A172 (cell line): ENCODE results near the gene SPINK4. TPM values are rescaled to one million over a fixed set of nuclear protein-coding genes. Genes with fewer than 3 reads are reported as not detected.

Experiments used
- DNase-seq: peaks from one replicate; pipeline ENCODE4 v3.0.0-alpha.2; 2015; ENCODE audit warnings: low spot score
- total RNA-seq: library from RNA; depleted of rRNA; stranded (reverse); fragments of >200 nt; shearing (Covaris generic); gene quantifications from 2 replicates; pipeline ENCODE4 v1.2.3, GENCODE V29; 2014; rRNA removed

Gene SPINK4
- total RNA-seq, 1 experiment from 2014 or later, result not detected

DNA sequence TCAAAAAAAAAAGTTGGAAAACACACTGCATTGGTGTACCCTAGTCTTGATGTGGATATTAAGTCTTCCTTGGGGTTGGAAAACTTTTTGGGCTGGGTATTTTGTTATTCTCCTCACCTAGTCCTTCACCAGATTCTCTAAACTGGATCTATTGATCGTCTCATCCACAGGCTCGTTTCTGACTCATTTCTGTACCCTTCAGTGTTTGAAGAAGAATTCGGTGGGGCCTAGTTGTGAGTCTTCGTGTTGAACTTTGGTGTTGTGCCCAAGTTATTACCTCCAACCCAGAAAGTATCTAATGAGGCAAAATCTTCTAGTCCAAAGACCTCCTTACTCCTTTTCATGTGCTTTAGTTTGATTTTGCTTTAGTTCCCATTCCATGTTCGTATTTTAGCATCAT is 51.9 kb downstream of the SPINK4 start:
- no peak for DNase-seq

DNA sequence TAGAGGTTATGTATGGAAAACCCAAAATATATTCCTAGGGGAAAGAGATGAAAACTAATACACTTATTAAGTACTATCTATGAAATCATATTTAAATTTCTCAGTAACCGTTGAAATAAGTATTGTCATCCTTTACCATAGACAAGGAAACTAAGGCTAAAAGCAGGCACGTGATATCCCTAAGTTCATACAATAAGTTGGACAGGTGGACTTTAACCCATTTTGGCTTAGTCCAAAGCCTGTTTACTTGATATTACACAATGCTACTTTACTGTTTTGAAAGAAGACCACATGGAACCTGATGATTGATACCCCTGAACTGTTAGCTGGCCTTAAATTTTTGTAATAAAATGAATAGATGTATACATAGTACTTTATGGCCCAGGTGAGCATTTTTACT is 53.8 kb downstream of the SPINK4 start:
- no peak for DNase-seq

DNA sequence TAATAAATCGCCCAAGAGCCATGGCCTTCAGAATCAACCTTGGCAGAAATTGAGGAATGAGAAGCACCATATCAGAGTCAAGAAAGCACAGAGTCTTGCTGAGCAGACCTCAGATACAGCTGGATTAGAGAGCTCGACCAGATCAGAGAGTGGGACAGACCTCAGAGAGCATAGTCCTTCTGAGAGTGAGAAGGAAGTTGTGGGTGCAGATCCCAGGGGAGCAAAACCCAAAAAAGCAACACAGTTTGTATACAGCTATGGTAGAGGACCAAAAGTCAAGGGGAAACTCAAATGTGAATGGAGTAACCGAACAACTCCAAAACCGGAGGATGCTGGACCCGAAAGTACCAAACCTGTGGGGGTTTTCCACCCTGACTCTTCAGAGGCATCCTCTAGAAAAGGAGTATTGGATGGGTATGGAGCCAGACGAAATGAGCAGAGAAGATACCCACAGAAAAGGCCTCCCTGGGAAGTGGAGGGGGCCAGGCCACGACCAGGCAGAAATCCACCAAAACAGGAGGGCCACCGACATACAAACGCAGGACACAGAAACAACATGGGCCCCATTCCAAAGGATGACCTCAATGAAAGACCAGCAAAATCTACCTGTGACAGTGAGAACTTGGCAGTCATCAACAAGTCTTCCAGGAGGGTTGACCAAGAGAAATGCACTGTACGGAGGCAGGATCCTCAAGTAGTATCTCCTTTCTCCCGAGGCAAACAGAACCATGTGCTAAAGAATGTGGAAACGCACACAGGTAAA is 54.9 kb downstream of the SPINK4 start:
- no peak for DNase-seq

- DNase-seq, result no peak
Measured at GRCh38 chr9:33295571-33295970, 55.6 kb downstream of the SPINK4 start.

GRCh38 chr9:33297432-33297831 is 57.5 kb downstream of the SPINK4 start:
- no peak for DNase-seq

Other genes starting within 250 kb of the SPINK4 start
- gene APTX, start 238.5 kb upstream of the SPINK4 start, total RNA-seq, result 49.9 and 50.0 TPM in 2 replicates
- 266 and 287 TPM in 2 replicates for gene DNAJA1, start 214.9 kb upstream of the SPINK4 start, total RNA-seq
- gene SMU1, start 163.5 kb upstream of the SPINK4 start, total RNA-seq, result 22.9 and 25.0 TPM in 2 replicates
- 15.2 and 19.8 TPM in 2 replicates for gene B4GALT1, start 72.8 kb upstream of the SPINK4 start, total RNA-seq
- gene BAG1, start 24.5 kb downstream of the SPINK4 start, total RNA-seq, result 29.5 and 30.7 TPM in 2 replicates
- 137 and 153 TPM in 2 replicates for gene CHMP5, start 24.9 kb downstream of the SPINK4 start, total RNA-seq
- gene NFX1, start 50.3 kb downstream of the SPINK4 start, total RNA-seq, result 16.3 and 21.7 TPM in 2 replicates
- gene AQP7, start 162.4 kb downstream of the SPINK4 start, total RNA-seq, result 0.12 TPM in 1 of 2 replicates, not detected in the other
- 0.79 and 2.2 TPM in 2 replicates for gene AQP3, start 207.4 kb downstream of the SPINK4 start, total RNA-seq
- gene NOL6, start 233.8 kb downstream of the SPINK4 start, total RNA-seq, result 27.0 and 28.1 TPM in 2 replicates